GM12892 (cell line): ENCODE data around the gene F2RL1.

Experiments used
- DNase-seq: peaks from one replicate; pipeline ENCODE4 v3.0.0; 2011; ENCODE audit not compliant: insufficient read length
- FAIRE-seq: peaks from 2 replicates; lab custom pipeline; 2011; peaks lifted over from hg19 to GRCh38; lab: Jason Lieb, UNC
- POLR2A ChIP-seq: IDR thresholded peaks from 2 replicates; pipeline ENCODE4 v1.6.1; 2011; ENCODE audit warnings: low read depth, low read length, control low read depth
- POLR2AphosphoS5 ChIP-seq: IDR thresholded peaks from 2 replicates; pipeline ENCODE4 v1.6.1; 2011; ENCODE audit warnings: low read depth, low read length, control low read depth
- TAF1 ChIP-seq: IDR thresholded peaks from 2 replicates; pipeline ENCODE4 v1.6.1; 2011; ENCODE audit warnings: low read depth, mild to moderate bottlenecking, control low read depth, low read length, borderline replicate concordance

F2RL1 gene

DNA sequence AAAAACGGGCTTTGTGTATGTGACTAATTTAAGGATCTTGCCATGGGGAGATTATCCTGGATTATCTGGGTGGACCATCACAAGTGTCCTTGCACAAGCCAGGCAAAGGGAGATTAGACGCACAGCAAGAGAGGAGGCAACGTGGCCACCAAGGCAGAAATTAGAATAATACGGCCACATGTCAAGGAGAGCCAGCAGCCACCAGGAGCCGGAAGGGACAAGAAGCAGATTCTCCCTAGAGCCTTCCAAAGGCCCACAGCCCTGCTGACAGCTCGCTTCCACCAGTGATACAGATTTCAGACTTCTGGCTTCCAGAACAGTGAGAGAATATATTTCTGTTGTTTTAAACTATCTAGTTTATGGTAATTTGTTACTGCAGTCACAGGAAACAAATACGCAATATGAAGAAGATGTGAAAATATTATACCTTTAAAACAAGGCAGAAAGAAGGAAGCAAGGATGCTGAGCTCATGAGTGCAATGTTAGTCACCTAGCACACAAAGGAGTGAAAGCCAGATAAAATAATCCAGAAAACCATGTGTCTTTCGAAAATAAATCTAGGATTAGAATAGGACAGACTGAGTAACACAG lies 28.7 kb upstream of the F2RL1 start:
- FAIRE-seq (no peak), DNase-seq (no peak)
- TF ChIP-seq POLR2A (no peak), POLR2AphosphoS5 (no peak)

DNA sequence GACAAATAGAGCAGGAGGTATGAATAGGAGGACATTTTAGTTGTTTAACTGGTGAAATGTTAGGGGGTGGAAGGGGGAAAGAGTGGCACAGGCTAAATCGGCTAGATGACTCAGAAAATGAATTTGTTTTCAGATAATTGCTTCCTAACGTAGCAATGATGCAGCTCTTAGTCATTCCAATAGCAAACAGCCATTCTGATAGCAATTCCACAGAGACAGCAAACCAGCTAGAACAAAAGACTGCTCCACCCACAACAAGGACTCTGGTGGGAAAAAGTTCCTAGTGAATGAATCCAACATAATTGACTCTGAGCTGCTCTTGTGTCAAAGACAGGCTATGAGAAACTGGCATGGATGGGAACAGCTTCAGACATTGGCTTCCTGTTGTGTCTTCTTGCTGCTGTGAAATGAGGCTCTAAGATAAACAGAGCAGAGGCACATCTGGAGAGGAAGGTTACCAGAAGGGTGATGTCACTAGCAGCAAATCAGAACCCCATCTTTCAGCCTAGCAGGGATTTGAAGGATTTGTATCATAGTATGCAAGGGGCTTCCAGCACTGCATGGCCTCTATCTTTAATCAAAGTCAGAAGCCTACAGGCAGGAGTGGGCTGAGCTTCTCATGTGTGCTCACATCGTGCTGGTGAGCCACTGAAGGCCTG lies 28.1 kb upstream of the F2RL1 start:
- TF ChIP-seq POLR2A: no peak
- DNase-seq (no peak), FAIRE-seq (no peak)

DNA sequence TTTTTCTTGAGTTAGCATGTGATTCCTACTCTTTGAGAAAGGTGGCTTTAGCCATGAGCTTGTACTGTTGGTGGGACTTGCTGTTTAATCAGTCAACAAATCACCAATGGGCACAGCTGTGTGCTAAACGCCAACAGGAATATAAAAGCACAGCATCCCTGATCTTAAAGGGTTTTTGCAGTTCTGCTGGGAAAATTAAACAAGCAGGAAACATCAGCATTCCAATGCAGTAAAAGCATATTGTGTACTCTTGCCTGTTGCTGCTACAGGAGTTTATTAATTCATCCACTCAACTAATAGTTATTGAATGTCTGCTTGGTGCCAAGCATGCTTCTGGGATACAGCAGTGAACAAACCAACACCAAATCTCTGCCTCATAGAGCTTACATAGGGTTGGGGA lies 27.4 kb upstream of the F2RL1 start:
- FAIRE-seq (no peak), DNase-seq (no peak)
- TF ChIP-seq POLR2AphosphoS5 (no peak), TAF1 (no peak), POLR2A (no peak)

DNA sequence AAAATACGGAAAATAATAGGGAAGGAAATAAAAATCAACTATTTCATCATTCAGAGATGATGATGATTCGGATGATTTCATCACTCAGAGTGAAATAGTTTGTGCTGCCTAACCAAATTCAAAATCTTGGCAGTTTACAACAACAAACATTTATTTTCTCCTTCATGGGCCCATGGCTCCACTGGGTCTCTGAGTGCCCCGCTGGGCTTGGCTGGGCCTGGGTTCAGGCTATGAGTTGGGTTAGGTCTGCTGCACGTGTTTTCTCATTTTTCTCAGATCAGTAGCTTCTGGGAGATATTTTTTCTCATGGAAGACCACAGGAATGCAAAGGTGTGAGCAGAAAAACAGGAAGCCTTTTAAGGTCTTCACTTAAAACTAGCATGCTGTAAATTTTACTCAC lies 24.0 kb upstream of the F2RL1 start:
- DNase-seq (no peak), FAIRE-seq (no peak)
- no peak for TF ChIP-seq TAF1
- no peak for TF ChIP-seq POLR2A
- TF ChIP-seq POLR2AphosphoS5: no peak

DNA sequence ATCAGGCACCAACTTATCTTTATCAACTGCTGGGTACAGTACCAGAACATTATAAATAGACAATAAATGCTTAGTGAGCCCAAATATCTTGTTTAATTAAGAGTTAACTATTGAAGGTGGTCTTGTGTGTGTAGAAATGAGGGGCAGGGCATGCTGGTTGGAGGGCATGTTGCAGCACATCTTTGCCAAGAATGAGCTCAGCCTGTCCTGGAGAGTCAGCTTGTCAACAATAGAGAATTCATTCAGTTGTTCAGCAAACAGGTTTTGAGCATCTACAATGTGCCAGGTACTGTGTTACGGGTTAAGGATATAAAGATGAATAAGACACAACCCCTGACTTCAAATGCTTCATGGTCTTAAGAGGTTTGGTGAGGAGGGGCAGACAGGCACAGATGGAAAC lies 19.2 kb upstream of the F2RL1 start:
- DNase-seq: no peak
- TF ChIP-seq POLR2AphosphoS5: no peak
- no peak for FAIRE-seq

DNA sequence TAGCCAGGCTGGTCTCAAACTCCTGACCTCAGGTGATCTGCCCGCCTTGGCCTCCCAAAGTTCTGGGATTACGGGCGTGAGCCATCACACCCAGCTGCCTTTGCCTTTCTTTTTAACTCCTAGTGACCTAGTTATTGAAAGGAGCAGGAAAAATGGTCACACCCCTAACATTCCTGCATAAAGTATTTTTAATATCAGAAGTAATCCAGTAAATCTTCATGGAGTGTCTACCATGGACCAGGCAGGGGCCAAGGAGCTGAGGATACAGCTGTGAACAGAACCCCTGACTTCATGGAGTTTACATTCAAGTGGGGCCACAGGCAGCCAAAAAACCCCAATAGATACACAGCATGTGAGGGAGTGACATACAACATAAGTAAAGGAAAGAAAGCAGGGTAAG lies 18.3 kb upstream of the F2RL1 start:
- DNase-seq: no peak
- no peak for FAIRE-seq
- TF ChIP-seq TAF1 (no peak), POLR2AphosphoS5 (no peak), POLR2A (no peak)

DNA sequence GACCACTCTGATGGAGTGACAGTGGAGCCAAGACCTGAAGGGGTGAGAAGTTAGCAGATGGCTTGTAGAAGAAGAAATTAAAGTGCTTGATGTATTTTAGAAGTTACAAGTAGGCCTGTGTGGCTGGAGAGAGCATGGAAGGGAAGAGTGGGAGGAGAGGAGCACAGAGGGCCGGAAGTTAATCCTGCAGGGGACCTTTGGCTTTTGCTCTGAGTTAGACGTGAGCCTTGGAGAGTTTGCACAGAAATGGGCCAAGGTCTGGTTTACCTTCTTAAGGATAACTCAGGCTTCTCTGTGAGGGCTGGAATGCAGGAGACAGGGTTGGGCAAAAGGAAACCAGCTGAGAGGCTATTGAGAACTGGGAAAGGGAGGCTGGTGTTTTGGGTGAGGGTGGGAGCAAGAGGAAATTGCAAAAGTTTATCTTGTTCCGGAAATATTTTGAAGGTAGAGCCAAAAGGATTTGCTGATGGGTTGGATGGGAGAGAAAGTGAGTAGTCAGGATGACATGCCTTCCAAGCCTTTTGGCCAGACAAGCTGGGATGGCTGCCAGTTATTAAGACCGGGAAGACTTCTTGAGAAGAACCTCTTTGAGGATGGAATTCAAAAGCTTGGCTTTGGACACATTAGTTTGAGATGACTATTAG lies 17.5 kb upstream of the F2RL1 start:
- no peak for TF ChIP-seq POLR2AphosphoS5
- TF ChIP-seq POLR2A: no peak
- no peak for TF ChIP-seq TAF1
- DNase-seq (no peak), FAIRE-seq (no peak)

DNA sequence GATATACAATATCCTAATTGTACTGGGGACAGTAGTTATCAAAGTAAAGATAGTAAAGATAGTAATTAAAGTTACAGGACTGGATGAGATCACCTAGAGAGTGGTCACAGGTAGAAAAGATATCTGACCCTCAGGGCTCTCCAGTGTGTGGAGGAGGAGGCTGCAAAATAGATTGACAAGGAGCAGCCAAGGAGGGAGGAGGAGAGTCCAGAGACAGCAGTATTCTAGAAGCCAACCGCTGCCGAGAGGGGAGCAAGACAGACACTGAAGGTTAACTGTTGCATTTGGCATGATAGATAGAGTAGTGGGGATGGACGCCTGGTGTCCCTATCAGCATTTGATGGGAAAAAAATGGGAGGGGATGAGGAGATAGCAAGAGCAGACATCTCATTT lies 17.0 kb upstream of the F2RL1 start:
- TF ChIP-seq POLR2AphosphoS5: no peak
- no peak for TF ChIP-seq POLR2A
- TF ChIP-seq TAF1: no peak
- DNase-seq: no peak
- FAIRE-seq: no peak

DNA sequence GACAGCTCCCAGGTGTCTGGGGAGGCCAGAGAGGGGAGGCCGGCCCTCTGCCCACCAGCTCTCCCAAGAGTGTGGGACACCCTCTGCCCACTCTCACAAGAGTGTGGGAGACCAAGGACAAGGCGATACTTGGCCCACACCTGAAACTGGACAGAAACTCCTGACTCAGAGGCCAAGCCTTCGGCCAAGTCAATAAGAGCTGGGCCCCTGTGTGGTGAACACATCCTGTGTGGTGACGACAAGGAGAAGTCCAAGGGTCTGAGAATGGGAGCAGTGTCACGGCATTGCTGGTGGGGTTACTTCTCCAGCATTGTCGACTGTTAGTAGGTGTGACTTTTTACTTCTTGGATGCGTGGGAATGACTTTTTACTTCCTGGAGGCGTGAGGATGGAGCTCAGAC lies 14.6 kb upstream of the F2RL1 start:
- DNase-seq (no peak), FAIRE-seq (no peak)
- TF ChIP-seq TAF1 (no peak), POLR2AphosphoS5 (no peak), POLR2A (no peak)

DNA sequence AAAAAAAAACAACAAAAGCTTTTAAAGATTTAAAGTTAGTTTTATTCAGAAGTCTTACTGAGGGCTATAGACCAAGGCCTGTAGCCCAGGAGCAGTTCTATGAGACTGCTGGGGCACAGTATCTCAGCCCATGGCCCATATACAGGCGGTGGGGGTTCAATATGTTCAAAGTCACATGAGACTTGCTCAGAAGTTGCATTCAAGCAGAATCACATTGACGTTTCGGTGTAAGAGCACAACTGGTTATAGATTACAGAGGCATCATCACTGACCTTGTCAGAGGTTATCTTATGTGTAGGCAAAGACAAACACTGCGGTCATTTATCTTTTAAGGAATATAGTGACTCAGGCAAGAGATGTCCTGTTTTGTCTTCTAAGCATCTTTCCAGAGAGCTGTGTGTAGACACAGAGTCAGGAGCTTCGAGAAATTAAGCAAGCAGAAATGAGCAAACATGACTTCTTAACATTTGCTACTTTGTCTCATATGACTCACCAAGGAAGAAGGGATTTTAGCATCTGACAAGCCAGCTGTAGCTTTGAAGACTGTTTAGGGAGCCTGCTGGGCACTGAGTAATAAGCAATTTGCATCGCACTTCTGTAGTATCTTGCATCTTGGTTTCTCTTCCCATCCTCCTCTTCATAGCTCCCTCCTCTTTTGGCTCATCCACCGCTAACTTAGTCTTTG lies 12.9 kb upstream of the F2RL1 start:
- DNase-seq (no peak), FAIRE-seq (no peak)
- no peak for TF ChIP-seq TAF1
- no peak for TF ChIP-seq POLR2AphosphoS5
- no peak for TF ChIP-seq POLR2A

DNA sequence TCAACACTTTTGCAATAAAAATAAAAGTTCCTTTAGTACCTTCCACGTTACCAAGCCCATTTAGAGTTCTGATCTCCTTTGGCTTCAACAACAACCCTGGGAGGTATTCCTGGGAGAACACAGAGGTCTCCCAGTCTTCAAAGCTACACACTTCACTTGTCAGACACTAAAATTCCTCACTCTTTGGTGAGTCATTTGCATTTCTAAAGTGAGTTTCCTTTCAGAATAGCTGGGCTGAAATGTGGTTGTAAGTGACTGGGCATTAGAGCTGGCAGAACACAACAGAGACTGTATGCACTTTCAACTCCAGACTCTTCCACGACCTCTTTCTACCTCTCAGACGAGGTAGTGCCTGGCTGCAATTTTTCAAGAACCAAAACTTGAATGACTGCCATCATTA lies 11.5 kb upstream of the F2RL1 start:
- FAIRE-seq: no peak

DNA sequence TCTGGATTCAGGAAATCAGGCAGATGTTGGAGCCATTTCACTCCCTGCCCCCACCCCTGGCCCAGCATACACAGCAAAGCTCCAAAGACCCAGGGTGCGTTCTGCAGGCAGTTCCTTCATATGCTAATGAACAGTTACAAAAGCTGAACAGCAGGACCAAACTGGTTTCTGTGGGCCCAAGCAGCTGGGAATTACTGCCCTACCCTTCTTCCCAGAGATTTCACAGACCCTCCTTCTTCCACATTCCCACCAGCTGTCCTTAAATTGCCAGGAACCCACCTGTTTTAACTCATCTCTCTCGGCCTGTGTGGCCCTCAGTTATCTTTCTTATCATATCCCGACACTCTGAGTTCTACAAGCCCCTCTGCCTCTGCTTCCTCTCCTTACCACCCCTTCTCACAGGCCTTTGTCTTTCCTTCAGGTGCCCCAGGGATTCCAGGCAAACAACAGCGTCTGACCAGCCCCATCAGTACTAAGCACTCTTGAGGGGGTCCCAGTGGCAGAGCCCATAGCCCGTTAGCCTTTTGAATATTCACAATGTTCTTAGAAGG lies 10.6 kb upstream of the F2RL1 start:
- TF ChIP-seq TAF1 (no peak), POLR2A (no peak), POLR2AphosphoS5 (no peak)
- FAIRE-seq (no peak), DNase-seq (no peak)

More for the DNA sequence above, 11.5 kb upstream of the F2RL1 start:
- no peak for DNase-seq
- TF ChIP-seq POLR2AphosphoS5 (no peak), POLR2A (no peak), TAF1 (no peak)
